Fibroblast of upper back skin (primary cell): ENCODE results near the gene KRT16.
"Not testable (repeated sequence)": the region's sequence is repeated elsewhere in the genome, so short reads cannot be mapped to it uniquely, and the experiment has no call there.

ENCODE experiments used
- DNase-seq: peaks from one replicate; pipeline ENCODE4 v3.0.0-alpha.2; 2013

The KRT16 gene

DNA sequence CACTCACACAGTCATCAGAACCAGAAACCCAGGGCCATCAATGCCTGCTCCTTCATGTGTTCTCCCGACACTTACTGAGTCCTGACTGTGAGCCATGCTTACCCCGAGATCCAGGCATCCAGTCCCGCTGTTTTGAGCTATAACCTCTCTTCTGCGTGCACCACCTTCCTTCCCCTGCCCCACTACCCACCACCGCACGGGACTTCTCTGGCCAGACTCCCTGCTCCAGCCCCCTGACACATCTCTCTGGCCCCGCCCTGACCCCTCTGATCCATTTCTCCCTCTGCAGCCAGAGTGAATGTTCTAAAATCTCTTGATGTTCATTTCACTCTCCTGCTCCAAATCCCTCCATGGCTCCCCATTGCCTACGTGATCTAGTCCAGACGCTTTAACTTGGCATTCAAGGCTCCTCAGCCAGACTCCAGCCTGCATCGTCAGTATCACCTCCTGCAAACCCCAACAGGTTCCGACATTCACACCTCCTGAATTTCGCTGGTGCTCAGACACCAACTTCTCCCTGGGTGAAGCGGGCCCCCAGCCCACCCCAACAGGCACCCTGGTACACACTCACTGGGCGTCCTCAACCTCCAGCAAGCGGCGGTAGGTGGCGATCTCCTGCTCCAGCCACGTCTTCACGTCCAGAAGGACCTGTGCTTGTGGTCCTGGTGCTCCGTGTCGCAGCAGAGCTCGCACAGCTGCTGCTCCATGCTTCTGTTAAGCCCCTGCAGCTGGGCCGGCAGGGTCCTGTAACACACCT is 14.9 kb upstream of the KRT16 start:
- DNase-seq: no peak

DNA sequence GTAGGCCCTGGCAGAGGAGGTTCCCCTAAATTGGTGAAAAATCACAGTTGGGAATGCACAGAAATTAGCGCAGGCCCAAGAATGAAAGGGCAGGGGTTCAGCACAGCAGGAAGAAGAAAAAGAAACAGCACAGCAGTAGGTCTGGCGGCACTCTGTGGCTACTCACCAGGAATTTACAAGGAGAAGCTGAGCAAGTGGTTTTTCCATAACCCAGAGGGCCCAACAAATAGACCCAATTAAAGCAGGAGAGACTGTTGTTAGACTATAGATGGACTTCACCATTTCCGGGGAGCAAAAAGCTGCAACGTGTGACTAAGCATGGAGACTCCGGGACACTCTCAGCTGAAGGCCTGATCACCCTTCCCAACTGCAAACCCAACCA is 14.3 kb upstream of the KRT16 start:
- not testable (repeated sequence) for DNase-seq

DNA sequence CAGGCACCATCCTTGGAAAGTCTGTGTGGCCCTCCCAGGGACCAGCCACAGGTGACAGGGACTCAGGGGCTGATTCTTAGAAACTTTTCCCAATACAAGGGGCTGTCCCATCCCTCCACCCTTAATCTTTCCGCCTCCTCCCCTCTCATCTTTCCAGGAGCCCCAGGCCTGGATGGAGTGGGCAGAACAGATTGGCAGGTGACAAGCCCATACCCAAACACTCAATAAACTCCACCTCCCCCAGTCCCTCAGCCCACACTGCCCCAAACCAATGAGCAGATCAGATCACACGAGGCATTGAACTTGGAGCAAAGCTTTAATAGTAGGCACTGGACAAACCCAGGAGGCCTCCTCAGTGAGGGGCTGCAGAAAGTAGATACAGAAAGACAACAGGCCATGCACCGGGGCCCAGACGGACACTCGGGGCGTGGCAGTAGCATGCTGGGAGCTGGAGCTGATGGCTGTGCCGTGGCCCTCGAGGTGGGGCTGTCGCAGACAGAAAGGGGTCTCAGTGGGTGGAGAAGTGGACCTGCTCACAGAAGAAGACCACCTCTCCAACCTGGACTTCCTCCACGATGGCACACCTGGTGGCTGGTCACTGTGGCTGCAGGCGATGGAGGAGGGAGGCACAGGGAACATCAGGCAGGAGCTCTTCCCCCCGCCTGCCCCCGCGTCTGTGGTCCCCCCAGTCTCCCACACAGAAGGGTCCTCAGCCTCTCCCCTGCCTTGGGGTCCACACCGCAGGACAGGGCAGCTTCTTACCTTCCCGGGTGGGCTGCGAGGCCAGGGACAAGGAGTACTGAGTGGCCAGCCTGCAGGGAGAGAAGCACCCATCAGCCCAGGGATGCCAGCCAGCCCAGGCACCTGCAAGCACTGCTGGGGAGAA is 13.7 kb upstream of the KRT16 start:
- not testable (repeated sequence) for DNase-seq

DNA sequence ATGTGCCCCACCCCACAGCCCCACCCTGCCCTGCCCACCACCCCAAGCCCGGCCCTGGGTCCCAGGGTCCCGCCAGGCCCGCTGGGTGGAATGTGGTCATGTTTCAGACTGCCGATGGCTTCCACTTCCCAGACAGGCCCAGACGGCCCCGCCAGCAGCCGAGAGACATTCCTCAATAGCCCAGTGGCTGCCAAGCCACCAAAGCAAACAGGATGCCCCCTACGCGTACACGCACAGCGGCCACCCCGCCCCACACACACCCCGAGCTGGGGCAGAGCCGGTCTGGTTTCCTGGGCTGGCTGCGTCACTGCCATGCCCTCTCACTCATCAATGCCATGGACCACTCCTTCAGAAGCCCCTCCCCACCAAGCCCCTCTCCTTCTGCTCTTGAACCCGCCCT is 13.0 kb upstream of the KRT16 start:
- DNase-seq: no peak

DNA sequence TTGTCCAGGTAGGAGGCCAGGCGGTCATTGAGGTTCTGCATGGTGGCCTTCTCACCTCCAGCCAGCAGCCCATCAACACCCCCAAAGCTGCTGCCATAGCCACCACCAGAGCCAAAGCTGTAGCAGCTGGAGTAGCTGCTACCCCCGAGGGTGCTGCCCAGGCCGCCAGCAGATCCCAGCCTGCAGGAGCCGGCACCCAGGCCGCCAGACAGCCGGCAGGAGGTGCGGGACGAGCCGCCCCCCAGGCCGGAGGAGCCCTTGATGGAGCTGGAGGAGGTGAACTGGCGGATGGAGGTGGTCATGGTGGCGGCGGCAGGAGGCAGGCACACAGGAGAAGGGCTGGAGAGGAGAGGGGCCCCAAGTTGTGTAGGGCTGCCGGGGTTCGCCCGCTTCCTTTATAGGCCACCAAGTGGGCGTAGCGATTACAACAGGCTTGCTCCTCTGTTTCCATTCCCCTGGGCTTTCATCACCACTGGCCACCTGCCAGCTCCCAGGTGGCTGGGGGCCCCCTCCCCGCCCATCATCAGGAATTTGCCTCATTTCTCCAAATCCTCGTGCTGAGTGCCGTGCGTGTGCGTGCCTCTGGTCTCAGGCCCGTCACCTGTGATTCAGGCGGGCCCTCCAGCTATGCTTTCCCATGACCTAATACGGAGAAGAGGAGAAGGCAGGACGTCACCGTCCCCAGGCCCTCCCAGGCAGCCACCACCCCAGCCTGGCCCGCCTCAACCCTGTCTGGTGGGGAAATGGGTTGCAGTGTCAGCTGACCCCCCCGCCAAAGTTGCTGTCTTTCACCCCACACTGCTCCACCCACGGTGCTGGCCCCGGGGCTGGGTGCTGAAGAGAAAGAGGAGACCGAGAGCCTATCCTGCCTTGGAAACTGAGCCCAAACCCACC is 11.9 kb upstream of the KRT16 start, which contains the start of gene KRT17:
Gene KRT17 (minus strand): TSS at position 368 of the 894 bp plus-strand sequence. CDS start 66 bp downstream, at position 302.
- DNase-seq: no peak

GRCh38 chr17:41623184-41623861 is 10.8 kb upstream of the KRT16 start:
- not testable (repeated sequence) for DNase-seq

DNA sequence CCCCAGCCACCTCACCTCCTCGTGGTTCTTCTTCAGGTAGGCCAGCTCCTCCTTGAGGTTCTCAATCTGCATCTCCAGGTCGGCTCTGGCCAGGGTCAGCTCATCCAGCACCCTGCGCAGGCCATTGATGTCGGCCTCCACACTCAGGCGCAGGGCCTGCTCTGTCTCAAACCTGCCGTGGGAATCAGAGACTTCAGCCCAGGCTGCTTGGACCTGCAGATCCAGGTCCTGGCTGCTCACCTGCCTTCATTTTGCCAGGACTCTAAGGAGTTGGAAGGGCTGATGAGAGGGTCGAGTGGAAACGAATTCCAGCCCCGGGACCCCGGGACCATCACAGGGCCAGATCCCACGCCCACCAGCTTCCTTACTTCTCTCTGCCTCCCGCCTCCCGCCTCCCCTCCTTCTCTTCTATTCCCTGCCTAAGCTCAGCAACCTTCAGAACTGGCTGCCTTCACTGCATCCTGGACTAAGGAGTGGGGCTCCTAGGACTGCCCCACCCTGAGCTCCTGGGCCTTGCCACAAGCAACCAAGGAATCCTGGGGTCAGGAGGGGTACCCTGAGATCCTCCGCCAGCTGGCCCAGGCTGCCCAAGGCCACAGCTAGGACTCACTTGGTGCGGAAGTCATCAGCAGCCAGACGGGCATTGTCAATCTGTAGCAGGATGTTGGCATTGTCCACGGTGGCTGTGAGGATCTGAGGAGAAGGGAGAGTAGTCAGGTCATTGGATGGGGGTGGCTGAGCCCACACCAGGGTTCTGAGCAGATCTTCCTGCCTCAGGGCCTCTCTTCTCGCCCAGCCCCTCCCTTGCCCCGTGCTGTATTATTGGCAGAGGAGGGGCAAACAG is 10.0 kb upstream of the KRT16 start:
- not testable (repeated sequence) for DNase-seq

- no peak for DNase-seq
These were observed 9.3 kb upstream of the KRT16 start for GRCh38 chr17:41621916-41622315.

- DNase-seq: not testable (repeated sequence)
These were observed 8.9 kb upstream of the KRT16 start for GRCh38 chr17:41621435-41621817.

GRCh38 chr17:41620583-41621434 is 8.2 kb upstream of the KRT16 start:
- peak; percentile 5 for DNase-seq

- DNase-seq: not testable (repeated sequence)
These were observed 7.5 kb upstream of the KRT16 start for GRCh38 chr17:41619927-41620582.

- no peak for DNase-seq
These were observed 6.7 kb upstream of the KRT16 start for GRCh38 chr17:41619036-41619926.

GRCh38 chr17:41618341-41619035 is 5.9 kb upstream of the KRT16 start:
- no peak for DNase-seq

DNA sequence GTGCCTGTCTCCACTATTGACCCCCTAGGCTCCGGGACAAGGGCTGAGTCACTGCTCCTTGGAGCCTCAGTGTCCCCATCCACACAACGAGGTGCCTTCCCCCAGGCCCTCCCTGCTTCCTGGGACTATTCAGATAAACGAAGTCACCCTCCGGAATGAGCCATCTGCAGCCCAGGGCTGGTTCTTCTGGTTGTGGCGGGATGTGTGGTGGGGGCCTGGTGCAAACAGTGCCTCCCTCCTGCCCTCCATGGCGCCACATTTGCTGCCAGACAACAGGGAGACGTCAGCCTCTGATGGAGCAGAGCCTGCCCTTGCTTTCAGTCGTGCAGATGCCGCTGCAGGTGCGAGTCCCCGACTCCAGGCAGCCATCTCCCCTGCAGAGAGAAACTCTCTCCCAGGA is 5.1 kb upstream of the KRT16 start:
- no peak for DNase-seq

- DNase-seq: no peak
These were observed 4.6 kb upstream of the KRT16 start for GRCh38 chr17:41617136-41617535.

- DNase-seq: not testable (repeated sequence)
These were observed 3.9 kb upstream of the KRT16 start for GRCh38 chr17:41616486-41616885.

DNA sequence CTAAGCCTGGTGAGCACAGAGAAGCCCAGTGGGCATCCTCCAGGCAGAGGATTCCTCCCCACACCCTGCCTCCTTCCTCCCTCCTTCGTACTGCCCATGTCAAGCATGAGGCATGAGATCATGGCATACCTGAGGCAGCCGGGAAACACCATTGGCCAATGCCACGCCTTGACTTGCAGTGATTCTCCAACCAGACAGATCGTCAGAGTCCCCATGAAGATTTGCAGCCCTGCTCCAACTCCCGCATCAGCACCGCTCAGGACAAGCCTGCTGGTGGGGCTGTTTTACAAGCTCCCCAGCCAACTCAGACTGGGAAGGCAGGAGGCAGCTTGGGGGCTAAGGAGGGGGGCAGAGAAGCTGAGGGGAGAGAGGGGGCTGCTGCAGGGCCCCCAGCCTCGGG is 2.9 kb upstream of the KRT16 start:
- no peak for DNase-seq

- DNase-seq: not testable (repeated sequence)
These were observed 2.2 kb upstream of the KRT16 start for GRCh38 chr17:41614767-41615166.
